Esophagus muscularis mucosa (tissue), 4 donors: ENCODE data around the gene ALG13.

Source experiments
- CTCF ChIP-seq, 3 experiments: fragments of 200-600 bp in 2 of 3; fragments of 450-650 bp in 1 of 3; sonication (generic) in 2 of 3; IDR thresholded peaks; one replicate each; pipeline ENCODE4 v1.5.1; 2017 to 2019; ENCODE audit warnings: antibody characterized with exemption in 3 of 3, mild to moderate bottlenecking in 2 of 3, moderate library complexity in 1 of 3
- EP300 ChIP-seq: sonication (generic); formaldehyde crosslinking; IDR thresholded peaks from one replicate; pipeline ENCODE4 v1.6.1; 2017; ENCODE audit warnings: antibody characterized with exemption
- POLR2A ChIP-seq: fragments of 450-650 bp; IDR thresholded peaks from one replicate; pipeline ENCODE4 v1.6.1; 2017; ENCODE audit warnings: antibody characterized with exemption, moderate library complexity, mild to moderate bottlenecking, low read depth
- POLR2AphosphoS5 ChIP-seq, 2 donors: sonication (generic); formaldehyde crosslinking; IDR thresholded peaks; one replicate each; pipeline ENCODE4 v1.6.1; 2017; ENCODE audit warnings: antibody characterized with exemption in 2 of 2

GRCh38 chrX:111728096-111728495, 47.1 kb downstream of the ALG13 start:
- TF ChIP-seq POLR2A (no peak), CTCF (IDR thresholded peaks at IDR 0.05) (no peak), EP300 (no peak), POLR2AphosphoS5 (IDR thresholded peaks at IDR 0.05) (no peak)
